Hepatocyte (in vitro differentiated cells): ENCODE measurements around the gene PHF21B.

Source experiments
- CTCF ChIP-seq: fragments of 200-600 bp; sonication (generic); IDR thresholded peaks from 2 replicates; pipeline ENCODE4 v1.5.1; 2016; ENCODE audit warnings: antibody characterized with exemption, mild to moderate bottlenecking; ENCODE audit not compliant: poor library complexity
- EZH2phosphoT487 ChIP-seq: fragments of 200-600 bp; sonication (generic); IDR thresholded peaks from one replicate; pipeline ENCODE4 v1.6.1; 2018; ENCODE audit warnings: antibody characterized with exemption, mild to moderate bottlenecking, low read depth, moderate library complexity; ENCODE audit not compliant: unreplicated experiment, severe bottlenecking

- TF ChIP-seq CTCF (no peak), EZH2phosphoT487 (no peak)
Measured at GRCh38 chr22:44926491-44927415, 83.1 kb downstream of the PHF21B start.
